ENCODE measurements around the gene CACFD1. TPM values are rescaled to one million over a fixed set of nuclear protein-coding genes. Genes with fewer than 3 reads are reported as not detected.

Gene CACFD1
- total and polyA plus RNA-seq, 12 donors = 6.5 to 29.5 (median 17.5) TPM

- Histone ChIP-seq H3K9me3 (replicated peaks in 1 of 3) (no peaks in the 10 kb centered on the region), H3K36me3 (replicated peaks in 1 of 2) (no peaks in the 10 kb centered on the region), H3K27ac (no peak overlapping the region), H3K4me1 (replicated peaks in 1 of 2) (no peaks in the 10 kb centered on the region), H3K27me3 (no peaks in the 10 kb centered on the region), H3K4me3 (no peak overlapping the region)
- WGBS, 4 donors = 89 to 95% (median 91%) methylated on average over 12 of the region's 12 CpGs
- intact Hi-C loops (cut with DNase I) = no loop called here
- TF ChIP-seq POLR2A (IDR thresholded peaks at IDR 0.05) = no peak
- TF ChIP-seq CTCF (IDR thresholded peaks at IDR 0.05) = no peak
- DNase-seq = no peak
Observed at GRCh38 chr9:133440874-133441273, 18.9 kb upstream of the CACFD1 start.

GRCh38 chr9:133441571-133441970, 18.2 kb upstream of the CACFD1 start:
- no peaks in the 10 kb centered on the region for H3K27me3 ChIP-seq
- no peak overlapping the region for H3K27ac ChIP-seq
- no peak overlapping the region for H3K4me3 ChIP-seq
- intact Hi-C loops (cut with DNase I) = no loop called here
- TF ChIP-seq POLR2A (IDR thresholded peaks at IDR 0.05) (no peak), CTCF (IDR thresholded peaks at IDR 0.05) (no peak)
- no peaks in the 10 kb centered on the region for H3K4me1 ChIP-seq (replicated peaks in 1 of 2)
- DNase-seq = no peak
- H3K36me3 ChIP-seq (replicated peaks in 1 of 2) = no peaks in the 10 kb centered on the region
- H3K9me3 ChIP-seq (replicated peaks in 1 of 3) = no peaks in the 10 kb centered on the region
- WGBS, 4 donors = 75 to 86% (median 77%) methylated on average over 4 to 5 of the region's 5 CpGs

GRCh38 chr9:133443248-133443647, 16.5 kb upstream of the CACFD1 start:
- H3K4me3 ChIP-seq = no peak overlapping the region
- intact Hi-C loops (cut with DNase I) = no loop called here
- H3K36me3 ChIP-seq (replicated peaks in 1 of 2) = no peaks in the 10 kb centered on the region
- WGBS, 4 donors = 88 to 93% (median 91%) methylated on average over 2 to 15 of the region's 15 CpGs; no CpG with 5 or more reads in 1 of the 4 donors
- H3K27me3 ChIP-seq = no peaks in the 10 kb centered on the region
- H3K27ac ChIP-seq = no peak overlapping the region
- H3K4me1 ChIP-seq (replicated peaks in 1 of 2) = no peaks in the 10 kb centered on the region
- H3K9me3 ChIP-seq (replicated peaks in 1 of 3) = no peaks in the 10 kb centered on the region
- no peak for DNase-seq
- TF ChIP-seq POLR2A (IDR thresholded peaks at IDR 0.05) = no peak

GRCh38 chr9:133443982-133444381, 15.8 kb upstream of the CACFD1 start:
- Histone ChIP-seq H3K4me3 (no peak overlapping the region), H3K4me1 (replicated peaks in 1 of 2) (no peaks in the 10 kb centered on the region), H3K36me3 (replicated peaks in 1 of 2) (no peaks in the 10 kb centered on the region), H3K27ac (no peak overlapping the region), H3K27me3 (no peaks in the 10 kb centered on the region), H3K9me3 (replicated peaks in 1 of 3) (no peaks in the 10 kb centered on the region)
- DNase-seq = no peak
- 81 to 92% (median 84%) methylated on average over 7 to 8 of the region's 8 CpGs for WGBS, 4 donors
- intact Hi-C loops (cut with DNase I) = no loop called here
- no peak for TF ChIP-seq CTCF (IDR thresholded peaks at IDR 0.05)
- no peak for TF ChIP-seq POLR2A (IDR thresholded peaks at IDR 0.05)

- no peak for DNase-seq
- H3K9me3 ChIP-seq (replicated peaks in 1 of 3) = no peaks in the 10 kb centered on the region
- no peak overlapping the region for H3K27ac ChIP-seq
- no peak for TF ChIP-seq CTCF (IDR thresholded peaks at IDR 0.05)
- TF ChIP-seq POLR2A (IDR thresholded peaks at IDR 0.05) = no peak
- no peak overlapping the region for H3K4me3 ChIP-seq
- no peaks in the 10 kb centered on the region for H3K27me3 ChIP-seq
- intact Hi-C loops (cut with DNase I) = no loop called here
- H3K4me1 ChIP-seq (replicated peaks in 1 of 2) = no peaks in the 10 kb centered on the region
- H3K36me3 ChIP-seq (replicated peaks in 1 of 2) = no peaks in the 10 kb centered on the region
- WGBS, 4 donors = 75 to 90% (median 83%) methylated on average over 4 to 23 of the region's 23 CpGs
Observed at GRCh38 chr9:133445293-133445969, 14.3 kb upstream of the CACFD1 start.

Measured in adrenal gland (tissue), 12 donors.